CD4-positive, alpha-beta T cell treated with Interleukin-15 for 1 hour (primary cell): ENCODE data around the gene METTL1.
"Not testable (repeated sequence)": the region's sequence is repeated elsewhere in the genome, so short reads cannot be mapped to it uniquely, and the experiment has no call there.

ENCODE experiments used
- DNase-seq: peaks from one replicate; pipeline ENCODE4 v3.0.0-alpha.2; 2020

The METTL1 gene

GRCh38 chr12:57721846-57722608 is 49.9 kb downstream of the METTL1 start:
- DNase-seq = not testable (repeated sequence)

- DNase-seq = no peak
Observed at GRCh38 chr12:57720606-57721595, 51.0 kb downstream of the METTL1 start.

GRCh38 chr12:57719777-57720605 is 51.9 kb downstream of the METTL1 start:
- DNase-seq = no peak

GRCh38 chr12:57718641-57719528 is 53.0 kb downstream of the METTL1 start:
- DNase-seq = no peak
